HFFc6 (cell line): ENCODE data around the gene IPPK. TPM values are rescaled to one million over a fixed set of nuclear protein-coding genes. Genes with fewer than 3 reads are reported as not detected.

ENCODE experiments used
- DNase-seq: peaks from one replicate; pipeline ENCODE4 v3.0.0-alpha.2; 2018
- H3K27ac Mint-ChIP-seq: 2 replicates; pipeline ENCODE4 v1.8.0; 2020; ENCODE audit warnings: mild to moderate bottlenecking, mixed read lengths
- H3K27me3 Mint-ChIP-seq: 2 replicates; pipeline ENCODE4 v1.8.0; 2021; ENCODE audit warnings: mild to moderate bottlenecking, moderate library complexity, mixed read lengths; ENCODE audit not compliant: insufficient read depth
- H3K36me3 Mint-ChIP-seq: 2 replicates; pipeline ENCODE4 v1.8.0; 2021; ENCODE audit warnings: low read depth, mixed read lengths
- H3K4me1 Mint-ChIP-seq: 2 replicates; pipeline ENCODE4 v1.8.0; 2020; ENCODE audit warnings: low read depth, mixed read lengths
- H3K4me3 Mint-ChIP-seq: 2 replicates; pipeline ENCODE4 v1.8.0; 2020; ENCODE audit warnings: mild to moderate bottlenecking, moderate library complexity, mixed read lengths
- H3K9me3 Mint-ChIP-seq: 2 replicates; pipeline ENCODE4 v1.8.0; 2020; ENCODE audit warnings: mild to moderate bottlenecking, mixed read lengths
- total RNA-seq, 6 experiments: library from RNA; stranded (reverse); fragmentation: NEBNext Ultra II Directional; extraction: Animal tissue kit (Norgen Biotek cat#: 25700); gene quantifications; 2 replicates in 1 of 6; 3 replicates in 5 of 6; pipeline ENCODE4 v1.2.3, GENCODE V29; 2021
- TF ChIP-seq, protein P1 (sequence below): fragments of 200-600 bp; sonication (generic); IDR thresholded peaks from 2 replicates; pipeline ENCODE4 v1.5.0; 2021; ENCODE audit warnings: antibody characterized with exemption, mild to moderate bottlenecking

Gene IPPK
- total RNA-seq, 6 experiments from 2014 or later = 10.0 to 14.0 (median 12.5) TPM

DNA sequence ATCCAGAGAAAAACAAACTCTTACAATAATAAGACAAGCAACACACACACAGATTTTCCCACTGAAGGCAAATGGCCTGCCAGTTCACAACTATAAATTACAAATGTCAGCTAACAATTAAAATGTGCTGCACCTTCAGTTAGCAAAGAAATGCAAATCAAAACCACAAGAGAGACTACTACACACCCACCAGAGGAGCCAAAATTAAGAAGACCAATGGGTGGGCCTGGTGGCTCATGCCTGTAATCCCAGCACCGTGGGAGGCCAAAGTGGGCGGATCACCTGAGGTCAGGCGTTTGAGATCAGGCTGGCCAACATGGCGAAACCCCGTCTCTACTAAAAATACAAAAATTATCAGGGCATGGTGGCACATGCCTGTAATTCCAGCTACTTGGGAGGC is 15.1 kb upstream of the IPPK start:
- H3K9me3 Mint-ChIP-seq = peaks cover 4% of the 10 kb centered on the region
- H3K27me3 Mint-ChIP-seq = no peaks in the 10 kb centered on the region; the same call in none of the 2 replicates
- H3K4me3 Mint-ChIP-seq = no peak overlapping the region
- H3K27ac Mint-ChIP-seq = no peak overlapping the region
- DNase-seq = no peak
- TF ChIP-seq, protein P1, sequence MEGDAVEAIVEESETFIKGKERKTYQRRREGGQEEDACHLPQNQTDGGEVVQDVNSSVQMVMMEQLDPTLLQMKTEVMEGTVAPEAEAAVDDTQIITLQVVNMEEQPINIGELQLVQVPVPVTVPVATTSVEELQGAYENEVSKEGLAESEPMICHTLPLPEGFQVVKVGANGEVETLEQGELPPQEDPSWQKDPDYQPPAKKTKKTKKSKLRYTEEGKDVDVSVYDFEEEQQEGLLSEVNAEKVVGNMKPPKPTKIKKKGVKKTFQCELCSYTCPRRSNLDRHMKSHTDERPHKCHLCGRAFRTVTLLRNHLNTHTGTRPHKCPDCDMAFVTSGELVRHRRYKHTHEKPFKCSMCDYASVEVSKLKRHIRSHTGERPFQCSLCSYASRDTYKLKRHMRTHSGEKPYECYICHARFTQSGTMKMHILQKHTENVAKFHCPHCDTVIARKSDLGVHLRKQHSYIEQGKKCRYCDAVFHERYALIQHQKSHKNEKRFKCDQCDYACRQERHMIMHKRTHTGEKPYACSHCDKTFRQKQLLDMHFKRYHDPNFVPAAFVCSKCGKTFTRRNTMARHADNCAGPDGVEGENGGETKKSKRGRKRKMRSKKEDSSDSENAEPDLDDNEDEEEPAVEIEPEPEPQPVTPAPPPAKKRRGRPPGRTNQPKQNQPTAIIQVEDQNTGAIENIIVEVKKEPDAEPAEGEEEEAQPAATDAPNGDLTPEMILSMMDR = no peak
- H3K4me1 Mint-ChIP-seq = peaks cover under 1% of the 10 kb centered on the region; the same call in 1 of the 2 replicates
- peaks cover 2% of the 10 kb centered on the region for H3K36me3 Mint-ChIP-seq

DNA sequence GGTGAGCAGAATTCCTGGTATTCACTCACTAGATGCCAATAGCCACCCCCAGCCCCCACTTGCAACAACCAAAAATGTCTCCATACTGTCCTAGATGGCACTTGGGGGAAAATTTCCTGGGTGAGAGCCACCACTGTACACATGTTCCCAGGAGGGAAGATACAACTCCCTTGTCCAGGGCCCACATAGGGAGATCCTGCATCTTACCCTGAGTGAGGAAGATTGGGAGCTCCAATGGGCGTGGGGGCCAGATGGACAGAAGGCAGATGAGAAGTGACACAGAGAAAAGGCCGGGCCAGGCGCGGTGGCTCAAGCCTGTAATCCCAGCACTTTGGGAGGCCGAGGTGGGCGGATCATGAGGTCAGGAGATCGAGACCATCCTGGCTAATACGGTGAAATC is 12.3 kb upstream of the IPPK start:
- DNase-seq = no peak
- Mint-ChIP-seq H3K9me3 (no peaks in the 10 kb centered on the region), H3K4me1 (peaks cover 6% of the 10 kb centered on the region; the same call in 1 of the 2 replicates), H3K36me3 (no peaks in the 10 kb centered on the region), H3K27ac (no peak overlapping the region), H3K4me3 (no peak overlapping the region), H3K27me3 (no peaks in the 10 kb centered on the region; the same call in 1 of the 2 replicates)
- TF ChIP-seq, protein P1 = no peak

DNA sequence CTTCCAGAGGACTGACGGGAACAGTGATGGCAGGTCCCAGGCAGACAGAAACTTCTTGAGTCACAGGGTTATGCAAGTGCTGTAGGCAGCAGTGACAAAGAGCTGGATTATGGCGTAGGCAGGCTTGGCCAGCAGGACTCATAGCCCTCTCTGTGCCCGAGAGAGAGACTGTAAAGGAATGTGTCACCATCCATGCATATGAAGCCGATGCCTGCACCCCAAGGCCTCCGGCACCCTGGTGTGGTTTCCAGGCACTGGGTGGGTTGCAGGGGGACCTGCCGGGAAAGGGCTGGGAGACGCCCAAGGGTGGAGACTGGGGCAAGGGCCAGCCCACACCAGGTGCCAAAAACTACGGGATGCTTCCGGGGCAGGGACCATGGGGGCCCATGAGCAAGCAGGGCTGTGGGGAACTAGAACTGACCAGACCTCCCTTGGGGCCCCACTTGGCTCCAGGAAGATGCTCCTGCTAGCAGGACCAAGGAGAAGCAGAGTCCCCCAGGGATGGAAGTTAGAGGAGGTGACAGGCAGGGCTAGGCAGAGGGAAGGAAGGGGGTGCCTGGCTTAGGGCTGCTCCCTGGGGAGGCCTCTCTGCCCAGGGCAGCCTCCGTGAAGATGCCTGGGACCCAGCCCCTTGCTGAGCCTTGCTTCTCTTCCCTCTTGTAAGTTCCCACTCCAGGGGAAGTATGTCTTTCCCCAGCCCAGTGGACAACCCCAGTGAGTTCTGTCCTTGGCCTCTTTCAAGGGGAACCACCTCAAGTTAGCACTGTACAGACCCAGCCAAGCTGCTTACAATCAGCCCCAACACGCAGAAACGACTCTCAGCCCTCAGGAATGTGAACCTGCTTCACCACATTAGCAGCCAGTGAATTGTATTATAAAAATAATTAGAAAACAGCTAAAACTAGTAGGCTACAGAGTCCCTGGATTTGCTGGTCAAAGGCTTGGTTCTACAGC is 10.5 kb upstream of the IPPK start:
- Mint-ChIP-seq H3K36me3 (no peaks in the 10 kb centered on the region), H3K9me3 (no peaks in the 10 kb centered on the region), H3K4me3 (no peak overlapping the region), H3K27ac (no peak overlapping the region), H3K27me3 (no peaks in the 10 kb centered on the region; the same call in 1 of the 2 replicates), H3K4me1 (peaks cover 6% of the 10 kb centered on the region; the same call in 1 of the 2 replicates)
- no peak for DNase-seq
- TF ChIP-seq, protein P1 = no peak

DNA sequence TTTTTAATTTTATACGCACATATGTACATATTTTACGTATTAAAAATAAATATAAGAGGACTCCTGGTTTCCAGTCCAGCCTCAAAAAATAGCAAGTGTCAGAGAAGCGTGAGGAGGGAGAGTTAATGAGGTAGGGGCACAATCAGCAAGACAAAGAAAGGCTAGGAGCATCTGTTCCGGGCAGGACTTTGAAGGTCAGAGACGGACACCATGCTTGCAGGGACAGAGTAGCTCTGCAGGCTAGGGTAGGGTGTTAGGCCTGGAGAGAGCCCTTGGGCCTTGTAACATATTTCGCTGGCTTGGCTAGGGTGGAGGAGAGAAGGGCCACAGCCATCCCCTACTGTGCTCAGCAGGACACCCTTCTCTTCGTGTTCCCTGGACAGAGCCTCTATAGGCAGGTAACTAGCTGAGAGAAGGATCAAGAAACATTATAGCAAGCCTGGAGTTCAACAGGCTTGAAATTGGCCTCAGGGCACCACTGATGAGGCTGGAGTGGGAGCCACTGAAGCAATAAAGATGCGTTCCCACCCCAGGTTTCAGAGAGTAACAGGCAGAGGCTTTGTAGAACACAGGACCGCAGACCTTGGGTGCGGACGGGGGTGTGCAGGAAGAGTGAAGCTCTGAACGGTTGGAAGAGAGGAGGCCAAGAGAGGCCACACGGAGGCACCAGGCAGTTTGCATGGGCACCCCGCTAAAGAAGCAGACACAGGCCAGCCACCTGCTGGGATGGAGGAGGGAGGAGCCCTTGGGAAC is 9.7 kb upstream of the IPPK start:
- H3K27ac Mint-ChIP-seq = no peak overlapping the region
- no peaks in the 10 kb centered on the region for H3K9me3 Mint-ChIP-seq
- no peak for DNase-seq
- no peak overlapping the region for H3K4me3 Mint-ChIP-seq
- H3K36me3 Mint-ChIP-seq = no peaks in the 10 kb centered on the region
- peaks cover 6% of the 10 kb centered on the region; the same call in 1 of the 2 replicates for H3K4me1 Mint-ChIP-seq
- no peaks in the 10 kb centered on the region; the same call in 1 of the 2 replicates for H3K27me3 Mint-ChIP-seq
- TF ChIP-seq, protein P1 = no peak

DNA sequence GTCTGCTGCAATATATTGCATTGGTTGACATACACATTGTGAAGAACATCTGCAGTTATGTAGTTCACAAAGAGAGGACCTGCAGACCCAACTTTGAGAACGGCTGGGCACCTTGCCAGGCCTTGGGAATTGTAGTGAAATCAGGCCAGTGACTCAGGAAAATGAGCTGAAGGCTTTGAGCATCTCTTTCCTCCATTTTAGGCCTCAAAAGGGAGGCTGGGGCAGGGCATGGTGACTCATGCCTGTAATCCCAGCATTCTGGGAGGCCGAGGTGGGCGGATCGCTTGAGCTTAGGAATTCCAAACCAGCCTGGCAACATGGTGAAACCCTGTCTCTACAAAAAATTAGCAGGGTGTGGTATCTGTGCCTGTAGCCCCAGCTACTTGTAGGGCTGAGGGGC is 1.4 kb upstream of the IPPK start:
- TF ChIP-seq, protein P1 = no peak
- peak; percentile 51 for DNase-seq
- H3K27ac Mint-ChIP-seq = peak overlapping the region; percentile 97
- H3K9me3 Mint-ChIP-seq = no peaks in the 10 kb centered on the region
- no peaks in the 10 kb centered on the region; the same call in none of the 2 replicates for H3K27me3 Mint-ChIP-seq
- H3K4me1 Mint-ChIP-seq = peaks cover 32% of the 10 kb centered on the region
- H3K36me3 Mint-ChIP-seq = peaks cover 21% of the 10 kb centered on the region; the same call in 1 of the 2 replicates
- H3K4me3 Mint-ChIP-seq = peak overlapping the region; percentile 96
